ENCODE results near the gene CCDC102A.

GRCh38 chr16:57526498-57526897, 9.9 kb downstream of the CCDC102A start:
- TF ChIP-seq CTCF (IDR thresholded peaks at IDR 0.05) = no peak
- no peak for TF ChIP-seq POLR2A (IDR thresholded peaks at IDR 0.05)
